Panc1 (cell line): ENCODE data around the gene AKT1S1. TPM values are rescaled to one million over a fixed set of nuclear protein-coding genes. Genes with fewer than 3 reads are reported as not detected.

Experiments used
- ATAC-seq: fragments of 200-7000 bp; cut with Tn5 transposase; 2 replicates; pipeline ENCODE4 v1.9.1; 2020; ENCODE audit warnings: mild to moderate bottlenecking, moderate library complexity
- BruUV-seq: library from RNA; stranded (reverse); fragments of 400-500 nt; replicated peaks from 2 replicates; lab custom pipeline; 2021; lab: Mats Ljungman, UMichigan
- CTCF ChIA-PET: fragments of 300-600 bp; sonication (Branson Sonifier 250); formaldehyde crosslinking; loops from one replicate; lab custom pipeline; 2022; ENCODE audit warnings: antibody characterized with exemption; lab: Charles Lee
- POLR2A ChIA-PET: fragments of 300-600 bp; sonication (Branson Sonifier 250); formaldehyde crosslinking; loops from one replicate; lab custom pipeline; 2022; ENCODE audit warnings: antibody characterized with exemption; lab: Charles Lee
- DNase-seq: peaks from one replicate; pipeline ENCODE4 v3.0.0-alpha.2; 2010; ENCODE audit warnings: low read depth, low spot score
- H3K27ac ChIP-seq: 2 replicates; pipeline ENCODE4 v1.5.1; 2011; ENCODE audit warnings: mild to moderate bottlenecking, low read length, inconsistent platforms
- H3K27me3 ChIP-seq: fragments of 200-500 bp; sonication (Bioruptor generic); 2 replicates; pipeline ENCODE4 v1.6.0; 2014; ENCODE audit warnings: low read length, inconsistent platforms; ENCODE audit not compliant: control insufficient read depth, insufficient read depth
- H3K36me3 ChIP-seq: fragments of 200-500 bp; sonication (Bioruptor generic); 2 replicates; pipeline ENCODE4 v1.5.1; 2014; ENCODE audit warnings: inconsistent platforms, mild to moderate bottlenecking, low read length, moderate library complexity; ENCODE audit not compliant: control insufficient read depth, insufficient read depth
- H3K4me1 ChIP-seq: 2 replicates; pipeline ENCODE4 v1.5.1; 2011; ENCODE audit warnings: inconsistent platforms, mild to moderate bottlenecking, low read length, moderate library complexity; ENCODE audit not compliant: control insufficient read depth, insufficient read depth
- H3K4me3 ChIP-seq, 2 experiments: 2 replicates each; pipeline ENCODE4 v1.5.1; 2011 to 2012; ENCODE audit warnings: low read depth in 2 of 2, low read length in 2 of 2, mild to moderate bottlenecking in 2 of 2, inconsistent platforms in 1 of 2, moderate library complexity in 1 of 2
- H3K9me3 ChIP-seq: fragments of 200-500 bp; sonication (Bioruptor generic); 2 replicates; pipeline ENCODE4 v1.5.1; 2014; ENCODE audit warnings: low read depth, mild to moderate bottlenecking, inconsistent platforms, low read length, moderate library complexity; ENCODE audit not compliant: control insufficient read depth, insufficient read depth
- CTCF ChIP-seq: fragments of 450-650 bp; IDR thresholded peaks from 2 replicates; pipeline ENCODE4 v1.5.1; 2017; ENCODE audit warnings: mild to moderate bottlenecking
- POLR2AphosphoS5 ChIP-seq: IDR thresholded peaks from 2 replicates; pipeline ENCODE4 v1.6.1; 2012; ENCODE audit warnings: mild to moderate bottlenecking, low read depth, low read length, moderate library complexity
- REST ChIP-seq, 2 experiments: IDR thresholded peaks; 2 replicates each; pipeline ENCODE4 v1.6.1; 2011 to 2012; ENCODE audit warnings: low read depth in 2 of 2, control low read depth in 1 of 2, low read length in 1 of 2, mild to moderate bottlenecking in 1 of 2, moderate library complexity in 1 of 2; ENCODE audit not compliant: insufficient read depth in 1 of 2
- SIN3A ChIP-seq: IDR thresholded peaks from 2 replicates; pipeline ENCODE4 v1.6.1; 2012; ENCODE audit warnings: low read depth, mild to moderate bottlenecking, low read length, moderate library complexity, borderline replicate concordance; ENCODE audit not compliant: insufficient read depth
- TCF7L2 ChIP-seq: IDR thresholded peaks from 2 replicates; pipeline ENCODE4 v1.6.1; 2011; ENCODE audit warnings: mild to moderate bottlenecking, low read depth, low read length, inconsistent platforms
- in situ Hi-C: cut with HindIII; loops from 2 replicates; pipeline ENCODE4 v1.10.0; 2016; ENCODE audit warnings: low sequenced_read_pairs, low pct_unique_long_range_greater_than_20kb
- intact Hi-C: fragments of 100-400 bp; cut with micrococcal nuclease; formaldehyde crosslinking; loops from one replicate; pipeline ENCODE4 v1.10.0; 2022; ENCODE audit not compliant: unreplicated experiment
- total RNA-seq: library from RNA; stranded (reverse); gene quantifications from one replicate; pipeline ENCODE4 v1.2.1, GENCODE V29; 2021; ENCODE audit not compliant: unreplicated experiment

The AKT1S1 gene
- total RNA-seq, 1 experiment from 2014 or later: 92.8 TPM

- POLR2A ChIA-PET: interaction anchor here (0.5 kb wide), 1 partner anchor 21 kb away, joined by 5 read pairs; no protein-coding TSS in a partner anchor
- no peak overlapping the region for H3K4me3 ChIP-seq
- CTCF ChIA-PET: no interaction called here
- BruUV-seq: no TSS peak
- ATAC-seq (no peak), DNase-seq (no peak)
- H3K27ac ChIP-seq: no peak overlapping the region
- no peaks in the 10 kb centered on the region; the same call in 1 of the 2 replicates for H3K36me3 ChIP-seq
- TF ChIP-seq REST (IDR thresholded peaks at IDR 0.05; ENCODE audit: insufficient read depth in 1 of 2, low read depth in 2 of 2, low read length in 1 of 2): no peak
- TF ChIP-seq CTCF: no peak
- no peak for TF ChIP-seq SIN3A
- TF ChIP-seq POLR2AphosphoS5: no peak
- TF ChIP-seq TCF7L2: no peak
- no peaks in the 10 kb centered on the region for H3K27me3 ChIP-seq
- H3K9me3 ChIP-seq: no peaks in the 10 kb centered on the region
- no peaks in the 10 kb centered on the region; the same call in 1 of the 2 replicates for H3K4me1 ChIP-seq
- intact Hi-C loops (no loop called here), in situ Hi-C loops (no loop called here)
Measured at GRCh38 chr19:49840321-49840720, 36.8 kb downstream of the AKT1S1 start.

GRCh38 chr19:49839713-49840112 is 37.4 kb downstream of the AKT1S1 start:
- H3K4me1 ChIP-seq: no peaks in the 10 kb centered on the region
- H3K27me3 ChIP-seq: no peaks in the 10 kb centered on the region
- H3K36me3 ChIP-seq: no peaks in the 10 kb centered on the region; the same call in 1 of the 2 replicates
- no TSS peak for BruUV-seq
- DNase-seq (no peak), ATAC-seq (no peak)
- no peak overlapping the region for H3K27ac ChIP-seq
- no peaks in the 10 kb centered on the region for H3K9me3 ChIP-seq
- in situ Hi-C loops: no loop called here
- POLR2A ChIA-PET: interaction anchor here (0.5 kb wide), 1 partner anchor 20 kb away, joined by 5 read pairs; no protein-coding TSS in a partner anchor
- intact Hi-C loops: no loop called here
- TF ChIP-seq SIN3A: no peak
- TF ChIP-seq TCF7L2: no peak
- no peak for TF ChIP-seq REST (IDR thresholded peaks at IDR 0.05; ENCODE audit: insufficient read depth in 1 of 2, low read depth in 2 of 2, low read length in 1 of 2)
- TF ChIP-seq POLR2AphosphoS5: no peak
- H3K4me3 ChIP-seq: no peak overlapping the region
- CTCF ChIA-PET: no interaction called here
